ENCODE results near the gene OR11G2. TPM values are rescaled to one million over a fixed set of nuclear protein-coding genes. Genes with fewer than 3 reads are reported as not detected.

Gene OR11G2
- total and polyA plus RNA-seq, 8 donors = 0.06 TPM; not detected in 5

DNA sequence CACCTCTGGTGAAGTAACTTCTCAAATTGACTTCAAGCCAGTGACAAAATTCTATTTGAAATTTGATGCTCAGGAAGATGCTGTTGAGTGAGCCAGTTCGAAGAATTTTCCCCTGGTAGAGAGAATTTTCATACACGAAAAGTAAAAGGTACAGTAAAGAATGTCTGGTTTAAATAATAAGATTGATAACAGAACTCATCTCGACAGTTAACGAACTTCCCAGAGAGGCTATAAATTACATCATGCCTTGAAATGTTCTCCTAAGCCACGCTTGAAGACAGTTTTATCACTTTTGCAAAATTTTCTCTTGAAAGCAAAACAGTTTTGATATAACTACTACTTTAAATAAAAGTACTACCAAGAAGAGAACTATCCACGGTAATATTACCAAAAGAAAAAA is 14.4 kb upstream of the OR11G2 start:
- H3K9me3 ChIP-seq = no peaks in the 10 kb centered on the region
- H3K27ac ChIP-seq = no peak overlapping the region
- ATAC-seq (no peak), DNase-seq (no peak)
- TF ChIP-seq, protein P1, sequence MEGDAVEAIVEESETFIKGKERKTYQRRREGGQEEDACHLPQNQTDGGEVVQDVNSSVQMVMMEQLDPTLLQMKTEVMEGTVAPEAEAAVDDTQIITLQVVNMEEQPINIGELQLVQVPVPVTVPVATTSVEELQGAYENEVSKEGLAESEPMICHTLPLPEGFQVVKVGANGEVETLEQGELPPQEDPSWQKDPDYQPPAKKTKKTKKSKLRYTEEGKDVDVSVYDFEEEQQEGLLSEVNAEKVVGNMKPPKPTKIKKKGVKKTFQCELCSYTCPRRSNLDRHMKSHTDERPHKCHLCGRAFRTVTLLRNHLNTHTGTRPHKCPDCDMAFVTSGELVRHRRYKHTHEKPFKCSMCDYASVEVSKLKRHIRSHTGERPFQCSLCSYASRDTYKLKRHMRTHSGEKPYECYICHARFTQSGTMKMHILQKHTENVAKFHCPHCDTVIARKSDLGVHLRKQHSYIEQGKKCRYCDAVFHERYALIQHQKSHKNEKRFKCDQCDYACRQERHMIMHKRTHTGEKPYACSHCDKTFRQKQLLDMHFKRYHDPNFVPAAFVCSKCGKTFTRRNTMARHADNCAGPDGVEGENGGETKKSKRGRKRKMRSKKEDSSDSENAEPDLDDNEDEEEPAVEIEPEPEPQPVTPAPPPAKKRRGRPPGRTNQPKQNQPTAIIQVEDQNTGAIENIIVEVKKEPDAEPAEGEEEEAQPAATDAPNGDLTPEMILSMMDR (IDR thresholded peaks at IDR 0.05) = no peak
- H3K4me3 ChIP-seq = no peak overlapping the region
- intact Hi-C loops (cut with DNase I) = no loop called here
- no peaks in the 10 kb centered on the region for H3K27me3 ChIP-seq
- H3K36me3 ChIP-seq = no peaks in the 10 kb centered on the region
- no peaks in the 10 kb centered on the region for H3K4me1 ChIP-seq

DNA sequence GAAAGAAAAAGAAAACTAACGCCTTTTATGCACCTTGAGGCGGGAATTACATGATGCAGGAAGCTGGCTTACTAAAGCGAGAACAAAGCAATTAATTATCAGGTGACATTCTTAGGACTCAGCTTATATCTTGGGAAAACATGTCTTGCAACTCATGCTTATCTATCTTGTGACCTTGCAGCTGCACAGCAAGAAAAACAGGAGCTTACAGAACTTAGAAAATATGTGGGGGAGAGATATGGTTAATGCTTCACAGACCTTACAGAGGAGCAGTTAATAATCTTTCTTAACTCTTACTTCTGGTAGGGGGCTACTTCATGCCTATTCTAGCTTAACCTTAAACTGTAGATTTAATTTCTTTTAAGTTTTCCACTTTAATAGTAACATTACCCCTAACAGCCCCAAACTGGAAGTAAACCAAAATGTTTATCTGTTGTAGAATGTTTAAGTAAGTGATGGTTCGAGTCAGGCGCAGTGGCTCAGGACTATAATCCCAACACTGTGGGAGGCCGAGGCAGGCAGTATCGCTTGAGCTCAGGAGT is 13.2 kb upstream of the OR11G2 start:
- H3K4me3 ChIP-seq = no peak overlapping the region
- H3K9me3 ChIP-seq = no peaks in the 10 kb centered on the region
- H3K36me3 ChIP-seq = no peaks in the 10 kb centered on the region
- DNase-seq (no peak), ATAC-seq (no peak)
- intact Hi-C loops (cut with DNase I) = no loop called here
- H3K27me3 ChIP-seq = no peaks in the 10 kb centered on the region
- TF ChIP-seq, protein P1 (IDR thresholded peaks at IDR 0.05) = no peak
- H3K4me1 ChIP-seq = no peaks in the 10 kb centered on the region
- H3K27ac ChIP-seq = no peak overlapping the region

DNA sequence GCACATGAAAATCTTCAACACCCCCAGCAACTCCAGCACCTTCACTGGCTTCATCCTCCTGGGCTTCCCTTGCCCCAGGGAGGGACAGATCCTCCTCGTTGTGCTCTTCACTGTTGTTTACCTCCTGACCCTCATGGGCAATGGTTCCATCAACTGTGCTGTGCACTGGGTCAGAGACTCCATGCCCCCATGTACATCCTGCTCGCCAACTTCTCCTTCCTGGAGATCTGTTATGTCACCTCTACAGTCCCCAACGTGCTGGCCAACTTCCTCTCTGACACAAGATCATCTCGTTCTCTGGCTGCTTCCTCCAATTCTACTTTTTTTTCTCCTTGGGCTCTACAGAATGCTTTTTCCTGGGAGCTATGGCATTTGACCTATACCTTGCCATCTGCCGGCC is 11.5 kb upstream of the OR11G2 start:
- peak; percentile 63 for ATAC-seq
- TF ChIP-seq, protein P1 (IDR thresholded peaks at IDR 0.05) = no peak
- H3K27ac ChIP-seq = peak overlapping the region in 1 of 2 donors; percentile 60

DNA sequence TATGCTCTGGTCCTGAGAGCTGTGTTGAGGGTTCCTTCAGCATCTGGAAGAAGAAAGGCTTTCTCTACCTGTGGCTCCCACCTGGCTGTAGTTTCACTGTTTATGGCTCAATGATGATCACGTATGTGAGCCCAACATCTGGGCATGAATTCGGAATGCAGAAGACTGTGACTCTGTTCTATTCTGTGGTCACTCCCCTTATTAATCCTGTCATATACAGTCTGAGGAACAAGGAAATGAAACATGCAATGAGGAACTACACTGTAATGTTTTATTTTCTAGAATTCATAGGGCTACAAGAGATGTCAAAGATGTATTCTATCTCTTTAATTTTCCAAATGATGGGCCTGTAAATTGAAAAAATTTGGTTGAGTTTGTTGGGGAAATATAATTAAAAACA is 10.8 kb upstream of the OR11G2 start:
- H3K36me3 ChIP-seq = no peaks in the 10 kb centered on the region
- peak; percentile 48 for ATAC-seq
- H3K27ac ChIP-seq = peak overlapping the region in 1 of 2 donors; percentile 60
- no peaks in the 10 kb centered on the region for H3K4me1 ChIP-seq
- no peaks in the 10 kb centered on the region for H3K27me3 ChIP-seq
- TF ChIP-seq, protein P1 (IDR thresholded peaks at IDR 0.05) = no peak
- DNase-seq = no peak
- intact Hi-C loops (cut with DNase I) = no loop called here
- no peak overlapping the region for H3K4me3 ChIP-seq
- no peaks in the 10 kb centered on the region for H3K9me3 ChIP-seq

More for the DNA sequence above, 11.5 kb upstream of the OR11G2 start:
- H3K4me1 ChIP-seq = no peaks in the 10 kb centered on the region
- intact Hi-C loops (cut with DNase I) = no loop called here
- H3K9me3 ChIP-seq = no peaks in the 10 kb centered on the region
- no peaks in the 10 kb centered on the region for H3K36me3 ChIP-seq
- no peak for DNase-seq
- H3K27me3 ChIP-seq = no peaks in the 10 kb centered on the region
- H3K4me3 ChIP-seq = no peak overlapping the region

DNA sequence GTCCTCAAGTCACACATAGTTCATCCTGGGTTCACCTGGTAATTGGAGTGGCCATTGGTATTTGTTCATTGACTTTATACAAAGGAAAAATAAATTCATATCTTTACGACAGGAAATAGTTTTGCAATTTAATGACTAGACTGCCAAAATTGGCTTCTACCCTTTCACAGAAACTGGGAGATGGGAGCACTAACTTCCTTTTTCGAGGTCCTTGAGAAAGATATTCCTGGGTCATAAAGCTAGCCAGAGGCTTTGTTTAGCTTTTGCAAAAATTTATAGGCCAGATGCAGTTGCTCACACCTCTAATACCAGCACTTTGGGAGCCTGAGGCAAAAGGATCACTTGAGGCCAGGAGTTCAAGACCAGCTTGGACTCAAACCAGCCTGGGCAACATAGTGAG is 10.2 kb upstream of the OR11G2 start:
- ATAC-seq (no peak), DNase-seq (no peak)
- Histone ChIP-seq H3K4me3 (no peak overlapping the region), H3K27me3 (no peaks in the 10 kb centered on the region), H3K9me3 (no peaks in the 10 kb centered on the region), H3K4me1 (no peaks in the 10 kb centered on the region), H3K27ac (peak overlapping the region in 1 of 2 donors; percentile 60), H3K36me3 (no peaks in the 10 kb centered on the region)
- intact Hi-C loops (cut with DNase I) = no loop called here
- TF ChIP-seq, protein P1 (IDR thresholded peaks at IDR 0.05) = no peak
